Measurements from ENCODE around the gene DPEP3.

DNA sequence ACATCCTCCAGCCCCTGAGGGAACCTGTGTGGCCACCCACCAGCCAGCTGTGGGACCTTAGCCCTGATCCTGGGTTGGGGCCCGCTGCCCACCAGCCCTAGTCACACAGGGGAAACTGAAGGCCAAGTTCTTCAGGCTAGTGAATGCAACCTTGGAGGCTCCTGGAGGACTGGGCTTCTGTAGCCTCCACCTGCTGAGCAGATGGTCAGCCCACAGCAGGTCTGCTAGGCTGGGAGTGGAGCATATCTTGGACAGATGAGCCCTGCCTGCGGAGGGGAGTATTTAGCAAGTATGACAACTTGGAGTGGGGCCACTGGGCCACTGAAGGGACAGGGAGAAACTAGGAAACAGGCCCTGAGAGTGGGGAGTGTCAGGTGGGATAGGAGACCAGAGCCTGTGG, 4.1 kb downstream of the DPEP3 start:
- TF ChIP-seq CTCF (IDR thresholded peaks at IDR 0.05; ENCODE audit: low read depth, low read length) (no peak), EZH2phosphoT487 (IDR thresholded peaks at IDR 0.05; ENCODE audit: low read depth) (no peak)
